Activated CD4-positive, alpha-beta T cell treated with anti-CD3 and anti-CD28 coated beads for 1 hour (primary cell): ENCODE measurements around the gene VOPP1.
"Not testable (repeated sequence)": the region's sequence is repeated elsewhere in the genome, so short reads cannot be mapped to it uniquely, and the experiment has no call there.

ENCODE experiments used
- DNase-seq: peaks from one replicate; pipeline ENCODE4 v3.0.0-alpha.2; 2020

VOPP1 gene

GRCh38 chr7:55527307-55527706, 45.0 kb downstream of the VOPP1 start:
- no peak for DNase-seq

GRCh38 chr7:55526770-55527169, 45.5 kb downstream of the VOPP1 start:
- no peak for DNase-seq

GRCh38 chr7:55526329-55526728, 46.0 kb downstream of the VOPP1 start:
- DNase-seq: no peak

- no peak for DNase-seq
These were observed 47.6 kb downstream of the VOPP1 start for GRCh38 chr7:55524558-55525310.

GRCh38 chr7:55523366-55523765, 48.9 kb downstream of the VOPP1 start:
- no peak for DNase-seq

- no peak for DNase-seq
These were observed 50.1 kb downstream of the VOPP1 start for GRCh38 chr7:55521917-55522902.

GRCh38 chr7:55521512-55521911, 50.8 kb downstream of the VOPP1 start:
- no peak for DNase-seq

- no peak for DNase-seq
These were observed 51.7 kb downstream of the VOPP1 start for GRCh38 chr7:55520426-55521140.

GRCh38 chr7:55518836-55519235, 53.5 kb downstream of the VOPP1 start:
- DNase-seq: no peak

GRCh38 chr7:55517936-55518689, 54.2 kb downstream of the VOPP1 start:
- no peak for DNase-seq

GRCh38 chr7:55517191-55517633, 55.1 kb downstream of the VOPP1 start:
- DNase-seq: no peak

- DNase-seq: no peak
These were observed 55.9 kb downstream of the VOPP1 start for GRCh38 chr7:55516409-55516808.

- DNase-seq: no peak
These were observed 56.6 kb downstream of the VOPP1 start for GRCh38 chr7:55515569-55516279.

- no peak for DNase-seq
These were observed 57.6 kb downstream of the VOPP1 start for GRCh38 chr7:55514546-55515265.

- no peak for DNase-seq
These were observed 58.4 kb downstream of the VOPP1 start for GRCh38 chr7:55513868-55514267.

GRCh38 chr7:55512635-55513191, 59.6 kb downstream of the VOPP1 start:
- no peak for DNase-seq

- DNase-seq: no peak
These were observed 61.7 kb downstream of the VOPP1 start for GRCh38 chr7:55510621-55511020.

- not testable (repeated sequence) for DNase-seq
These were observed 62.1 kb downstream of the VOPP1 start for GRCh38 chr7:55510206-55510605.

- no peak for DNase-seq
These were observed 63.0 kb downstream of the VOPP1 start for GRCh38 chr7:55509322-55509721.

- no peak for DNase-seq
These were observed 63.9 kb downstream of the VOPP1 start for GRCh38 chr7:55508221-55509011.
